Muscle of arm (tissue), 12 donors: ENCODE data around the gene TECPR1. TPM values are rescaled to one million over a fixed set of nuclear protein-coding genes. Genes with fewer than 3 reads are reported as not detected.

ENCODE experiments used
- DNase-seq: peaks from one replicate; pipeline ENCODE4 v3.0.0-alpha.2; 2013
- polyA plus RNA-seq, 12 donors: library from polyadenylated mRNA; unstranded; fragments of 120-200 nt; gene quantifications; one replicate each; pipeline ENCODE4 v1.2.1, GENCODE V29; 2013; ENCODE audit not compliant: insufficient read length in 12 of 12

The TECPR1 gene
- polyA plus RNA-seq, 12 donors: 15.1 to 47.9 (median 21.6) TPM; not detected in 1

GRCh38 chr7:98213296-98213887 lies 38.6 kb downstream of the TECPR1 start:
- DNase-seq: no peak

DNA sequence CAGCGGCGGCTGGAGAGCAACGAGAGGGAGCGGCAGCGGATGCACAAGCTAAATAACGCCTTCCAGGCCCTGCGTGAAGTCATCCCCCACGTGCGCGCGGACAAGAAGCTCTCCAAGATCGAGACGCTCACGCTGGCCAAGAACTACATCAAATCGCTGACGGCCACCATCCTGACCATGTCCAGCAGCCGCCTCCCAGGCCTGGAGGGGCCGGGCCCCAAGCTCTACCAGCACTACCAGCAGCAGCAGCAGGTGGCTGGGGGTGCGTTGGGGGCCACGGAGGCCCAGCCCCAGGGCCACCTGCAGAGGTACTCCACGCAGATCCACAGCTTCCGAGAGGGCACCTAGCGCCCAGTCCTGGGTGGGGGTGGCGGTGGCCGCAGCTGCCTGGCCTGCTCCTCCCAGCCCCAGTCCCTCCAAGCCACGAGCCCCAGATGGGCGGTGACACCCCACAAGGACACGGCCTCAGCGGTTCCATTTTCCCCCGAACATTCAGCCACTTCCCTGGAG lies 39.4 kb downstream of the TECPR1 start:
- DNase-seq: no peak

GRCh38 chr7:98211676-98212531 lies 40.1 kb downstream of the TECPR1 start:
- DNase-seq: no peak

DNA sequence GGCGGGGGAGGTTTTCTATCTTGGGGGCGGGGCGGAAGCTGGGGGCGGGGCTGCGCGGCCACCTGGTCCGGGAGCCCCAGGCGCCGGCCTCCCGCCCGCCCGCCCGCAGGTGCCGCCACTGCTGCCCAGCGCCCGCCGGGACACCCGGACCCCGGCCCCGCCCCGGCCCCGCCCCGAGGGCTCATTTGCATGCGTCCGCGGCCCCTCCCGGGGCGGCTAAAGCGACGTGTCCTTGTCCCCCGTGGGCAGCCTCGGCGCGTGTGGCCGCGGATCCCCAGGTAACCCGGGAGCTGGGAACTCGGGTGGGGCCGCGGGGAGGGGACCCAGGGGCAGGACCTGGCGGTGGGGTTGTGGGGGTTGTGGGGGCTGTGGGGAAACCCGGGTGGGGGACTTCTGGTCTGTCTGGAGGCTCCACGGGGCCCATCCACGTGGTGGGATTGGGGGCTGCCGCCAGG lies 40.8 kb downstream of the TECPR1 start, which contains the start of gene BHLHA15:
TSS of gene BHLHA15 (plus strand) at position 219 of the 455 bp plus-strand sequence. CDS start 871 bp downstream, outside the sequence.
- DNase-seq: no peak

DNA sequence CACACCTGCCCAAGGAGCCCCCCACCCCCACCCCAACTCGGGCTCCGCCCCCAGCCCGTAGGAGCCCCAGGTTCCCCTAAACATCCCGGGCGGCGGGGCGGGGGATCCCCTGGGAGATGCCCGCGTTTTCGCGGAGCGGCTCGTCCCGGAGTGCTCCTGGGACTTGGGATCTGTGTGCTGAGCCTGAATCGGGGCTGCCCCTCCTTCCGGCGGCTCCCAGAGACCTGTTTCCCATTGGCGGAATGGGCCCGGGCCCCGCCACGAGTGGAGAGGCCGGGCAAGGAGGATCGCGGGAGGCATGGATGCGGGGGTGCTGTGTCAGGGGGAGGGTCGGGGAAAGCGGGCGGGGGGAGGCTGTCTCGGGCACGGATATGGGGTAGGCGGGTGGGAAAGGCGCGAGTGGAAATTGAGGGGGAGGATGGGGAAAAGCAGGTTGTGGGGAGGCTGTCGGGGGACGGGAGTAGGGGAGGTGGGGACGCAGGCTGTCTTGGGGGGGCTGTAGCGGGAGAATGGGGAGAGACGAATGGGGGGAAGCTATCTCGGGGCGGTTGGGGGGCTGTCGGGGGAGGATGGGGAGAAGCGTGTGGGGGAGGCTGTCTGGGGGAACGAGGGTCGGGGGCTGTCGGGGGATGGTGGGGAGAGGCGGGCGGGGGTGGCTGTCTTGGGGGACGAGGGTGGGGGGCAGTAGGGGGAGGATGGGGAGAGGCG lies 41.4 kb downstream of the TECPR1 start:
- DNase-seq: no peak

DNA sequence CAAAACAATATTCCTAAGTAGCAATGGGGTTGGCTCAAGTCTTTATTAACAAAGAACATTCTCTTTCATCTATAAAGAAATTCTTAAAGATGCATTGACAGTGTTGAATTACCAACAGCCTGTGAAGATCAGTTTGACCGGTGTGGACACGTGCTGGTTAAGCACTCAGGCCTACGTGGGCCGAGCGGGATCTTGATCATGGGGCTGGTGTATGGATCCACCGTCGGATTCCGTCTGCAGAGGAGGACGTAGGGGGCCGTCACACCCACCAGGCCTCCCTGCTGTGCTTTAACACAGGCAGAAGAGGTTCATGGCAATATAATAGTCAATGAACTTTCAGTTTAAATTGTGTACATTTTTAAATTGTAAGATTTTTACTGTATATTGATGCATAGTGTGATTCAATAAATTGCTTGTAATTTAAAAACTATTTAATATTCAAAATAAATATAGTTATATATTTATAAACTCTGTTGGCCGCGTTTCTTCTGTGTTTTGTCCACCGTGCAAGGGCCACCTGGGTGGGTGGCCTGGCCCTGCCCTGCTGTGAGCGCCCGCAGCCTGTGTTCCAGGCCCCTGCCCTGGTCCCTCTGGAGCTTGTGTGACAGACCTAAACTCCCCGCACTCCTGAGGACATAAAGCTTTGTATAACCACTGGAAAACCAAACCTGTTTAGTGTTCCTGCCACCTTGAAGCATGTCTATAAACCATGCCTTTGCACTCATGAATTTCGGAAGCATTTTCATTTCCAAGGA lies 42.7 kb downstream of the TECPR1 start:
- no peak for DNase-seq

DNA sequence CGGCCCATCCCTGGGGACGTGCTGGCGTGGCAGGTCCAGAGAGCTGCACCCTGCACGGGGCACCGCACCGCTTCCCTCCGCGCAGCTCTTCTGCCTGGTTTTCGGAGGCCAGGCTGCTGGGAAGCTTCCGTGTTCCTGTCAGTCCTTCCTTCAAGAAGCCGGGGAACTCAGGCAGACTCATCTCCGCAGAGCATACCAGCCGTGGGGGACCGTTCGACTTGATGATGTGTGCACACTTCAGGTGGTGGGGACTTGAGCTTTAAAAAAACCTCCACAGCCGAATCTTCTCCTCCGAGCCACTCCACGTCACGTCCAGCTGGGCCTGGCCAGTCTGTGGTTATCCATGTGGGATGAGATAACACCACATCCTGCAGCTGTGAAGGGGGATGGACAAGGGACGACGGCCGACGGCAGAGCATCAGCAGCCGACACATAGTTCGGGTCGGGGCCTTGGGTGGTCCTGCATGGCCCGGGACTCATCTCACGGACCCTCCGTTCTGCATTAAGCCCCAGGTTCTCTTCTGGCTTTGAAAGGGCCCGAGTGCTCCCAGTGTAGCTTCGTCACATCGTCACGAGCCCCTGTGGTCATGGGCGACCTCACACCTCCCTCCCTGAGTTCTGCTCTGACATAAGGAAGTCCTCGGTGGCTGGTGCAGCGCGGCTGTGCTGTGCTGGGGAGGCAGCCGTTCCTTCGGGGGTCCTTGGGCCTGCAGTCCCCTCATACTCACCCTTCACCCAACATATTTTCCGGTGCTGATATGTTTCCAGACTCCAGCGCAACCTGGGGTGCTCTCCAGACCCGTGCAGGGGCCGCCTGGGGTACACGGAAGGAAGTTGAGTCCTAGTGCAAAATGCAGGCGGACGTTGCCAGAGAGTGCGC lies 45.3 kb downstream of the TECPR1 start:
- DNase-seq: no peak

DNA sequence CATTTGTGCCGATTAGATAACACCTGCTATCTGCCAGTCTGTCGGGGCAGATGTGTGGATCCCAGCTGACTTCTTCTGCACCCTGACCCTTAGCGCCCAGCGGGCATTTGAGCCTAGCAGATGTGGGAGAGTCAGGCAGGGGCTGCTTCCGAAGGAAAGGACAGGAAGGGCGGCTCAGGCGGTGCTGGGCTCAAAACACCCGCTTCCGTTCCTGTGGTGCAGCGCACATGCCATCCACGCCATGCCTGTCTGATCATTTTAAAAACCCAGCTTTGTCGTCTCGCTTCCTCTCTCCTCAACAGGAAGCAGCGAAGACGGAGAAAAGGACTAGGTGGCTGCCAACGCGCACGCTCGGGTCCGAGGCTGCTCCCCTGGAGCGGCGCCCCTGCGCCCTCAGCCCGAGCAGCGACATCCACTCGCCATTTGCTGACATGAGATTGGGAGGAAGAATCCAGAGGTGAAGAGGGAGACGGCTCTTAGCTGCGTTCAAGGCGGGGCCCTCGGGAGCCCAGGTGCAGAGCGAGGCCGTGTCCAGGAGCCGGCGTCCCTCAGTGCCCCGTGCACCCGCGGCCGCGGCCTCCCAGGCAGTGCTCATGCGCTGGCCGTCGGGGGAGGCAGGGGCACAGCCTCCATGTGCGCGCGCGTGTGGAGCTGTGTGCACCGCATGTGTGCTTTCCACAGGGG lies 46.7 kb downstream of the TECPR1 start:
- no peak for DNase-seq

DNA sequence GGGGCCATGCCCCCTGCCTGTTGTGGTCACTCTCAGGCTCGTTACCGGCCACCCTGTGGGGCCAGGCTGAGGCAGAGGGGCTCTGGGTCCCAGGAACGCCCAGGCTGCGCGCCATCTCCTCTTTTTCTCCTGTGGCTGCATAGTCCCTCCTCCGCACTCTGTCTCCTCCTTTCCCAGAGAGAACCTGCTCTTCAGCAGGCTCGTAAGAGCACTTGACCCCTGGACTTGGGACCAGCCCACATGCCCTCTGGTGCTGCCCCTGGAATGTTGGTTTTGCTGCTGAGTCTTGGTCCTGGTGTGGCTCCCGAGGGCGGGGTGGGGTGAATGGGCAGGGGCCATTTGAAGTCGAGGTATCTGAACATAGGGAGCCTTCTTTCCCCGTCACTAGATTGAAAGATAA lies 47.4 kb downstream of the TECPR1 start:
- DNase-seq: no peak

DNA sequence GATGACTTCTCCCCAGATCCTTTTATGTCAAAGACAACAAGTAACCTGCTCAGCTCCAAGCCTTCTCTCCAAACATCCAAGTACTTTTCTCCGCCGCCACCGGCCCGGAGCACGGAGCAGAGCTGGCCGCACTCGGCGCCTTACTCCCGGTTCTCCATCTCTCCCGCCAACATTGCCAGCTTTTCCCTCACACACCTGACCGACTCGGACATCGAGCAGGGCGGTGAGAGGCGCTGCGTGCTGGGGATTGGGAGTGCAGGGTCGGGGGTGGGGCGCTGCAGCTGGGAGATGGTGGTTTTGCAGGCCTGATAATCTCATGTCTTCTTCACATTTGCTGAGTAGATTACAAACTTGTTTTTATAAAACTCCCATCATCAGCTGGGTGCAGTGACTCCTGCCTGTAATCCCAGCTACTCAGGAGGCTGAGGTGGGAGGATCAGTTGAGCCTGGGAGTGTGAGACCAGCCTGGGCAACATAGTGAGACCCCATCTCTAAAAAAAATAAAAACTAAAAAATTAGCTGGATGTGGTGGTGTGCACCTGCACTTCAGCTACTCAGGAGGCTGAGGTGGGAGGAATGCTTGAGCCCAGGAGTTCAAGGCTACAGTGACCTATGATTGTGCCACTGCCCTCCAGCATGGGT lies 47.9 kb downstream of the TECPR1 start:
- DNase-seq: no peak

- no peak for DNase-seq
Observed at GRCh38 chr7:98203261-98203963, 48.6 kb downstream of the TECPR1 start.

GRCh38 chr7:98202367-98203195 lies 49.5 kb downstream of the TECPR1 start:
- no peak for DNase-seq

DNA sequence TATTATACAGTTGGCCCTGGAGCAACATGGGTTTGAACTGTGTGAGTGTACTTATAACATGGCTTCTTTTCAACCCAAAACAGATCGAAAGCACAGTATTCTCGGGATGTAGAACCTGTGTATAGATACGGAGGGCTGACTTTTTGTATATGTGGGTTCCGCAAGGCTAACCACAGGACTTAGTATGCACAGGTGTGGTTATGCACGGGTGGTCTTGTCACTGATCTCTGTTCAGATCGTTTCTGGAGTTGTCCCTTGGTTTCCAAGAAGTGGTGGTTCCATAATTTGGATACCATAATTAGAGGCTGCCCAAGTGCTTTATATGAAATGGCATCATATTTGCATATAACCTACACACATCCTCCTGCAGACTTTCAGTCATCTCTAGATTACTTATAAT lies 51.7 kb downstream of the TECPR1 start:
- DNase-seq: no peak

GRCh38 chr7:98199131-98199530 lies 52.9 kb downstream of the TECPR1 start:
- DNase-seq: no peak

GRCh38 chr7:98196706-98197605 lies 55.1 kb downstream of the TECPR1 start:
- DNase-seq: no peak

DNA sequence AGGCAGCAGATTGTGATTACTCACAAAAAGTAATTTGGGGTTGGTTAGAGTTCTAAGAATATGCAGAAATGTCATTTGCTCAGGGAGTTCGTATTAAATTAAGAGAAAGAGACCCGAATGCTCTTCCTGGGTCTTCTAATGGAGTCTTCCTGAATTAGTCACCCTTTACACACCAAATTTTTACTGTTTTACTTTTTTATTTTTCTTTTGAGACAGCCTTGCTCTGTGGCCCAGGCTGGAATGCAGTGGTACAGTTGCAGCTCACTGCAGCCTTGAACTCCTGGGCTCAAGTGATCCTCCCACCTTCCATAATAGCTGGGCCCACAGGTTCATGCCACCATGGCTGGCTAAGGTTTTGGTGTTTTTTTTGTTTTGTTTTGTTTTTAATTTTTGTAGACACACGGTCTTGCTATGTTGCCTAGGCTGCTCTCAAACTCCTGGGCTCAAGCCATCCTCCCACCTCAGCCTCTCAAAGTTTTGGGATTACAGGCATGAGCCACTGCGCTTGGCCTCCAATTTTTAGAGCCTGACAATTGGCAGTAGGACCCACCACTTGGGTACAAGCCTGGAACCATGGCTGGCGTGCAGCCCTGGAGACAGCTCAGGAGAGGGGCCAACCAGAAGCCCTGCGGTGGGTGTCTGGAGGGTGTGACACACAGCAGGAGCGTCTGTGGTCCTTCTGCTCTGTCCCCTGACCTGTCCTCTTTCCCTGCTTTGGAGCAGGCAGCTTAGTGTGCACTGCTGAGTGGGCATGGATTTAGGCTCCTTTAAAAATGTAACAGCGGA lies 57.2 kb downstream of the TECPR1 start:
- DNase-seq: no peak
